Hematopoietic multipotent progenitor cell treated with erythropoietin and hydrocortisone succinate and interleukin-3 and kit ligand, for 4 days (in vitro differentiated cells): Measurements from ENCODE around the gene TSPAN17.

Source experiments
- DNase-seq: peaks from one replicate; pipeline ENCODE4 v3.0.0-alpha.2; 2015

The TSPAN17 gene

GRCh38 chr5:176643491-176644219, 3.6 kb upstream of the TSPAN17 start:
- DNase-seq = no peak

GRCh38 chr5:176644294-176644693, 3.0 kb upstream of the TSPAN17 start:
- no peak for DNase-seq

DNA sequence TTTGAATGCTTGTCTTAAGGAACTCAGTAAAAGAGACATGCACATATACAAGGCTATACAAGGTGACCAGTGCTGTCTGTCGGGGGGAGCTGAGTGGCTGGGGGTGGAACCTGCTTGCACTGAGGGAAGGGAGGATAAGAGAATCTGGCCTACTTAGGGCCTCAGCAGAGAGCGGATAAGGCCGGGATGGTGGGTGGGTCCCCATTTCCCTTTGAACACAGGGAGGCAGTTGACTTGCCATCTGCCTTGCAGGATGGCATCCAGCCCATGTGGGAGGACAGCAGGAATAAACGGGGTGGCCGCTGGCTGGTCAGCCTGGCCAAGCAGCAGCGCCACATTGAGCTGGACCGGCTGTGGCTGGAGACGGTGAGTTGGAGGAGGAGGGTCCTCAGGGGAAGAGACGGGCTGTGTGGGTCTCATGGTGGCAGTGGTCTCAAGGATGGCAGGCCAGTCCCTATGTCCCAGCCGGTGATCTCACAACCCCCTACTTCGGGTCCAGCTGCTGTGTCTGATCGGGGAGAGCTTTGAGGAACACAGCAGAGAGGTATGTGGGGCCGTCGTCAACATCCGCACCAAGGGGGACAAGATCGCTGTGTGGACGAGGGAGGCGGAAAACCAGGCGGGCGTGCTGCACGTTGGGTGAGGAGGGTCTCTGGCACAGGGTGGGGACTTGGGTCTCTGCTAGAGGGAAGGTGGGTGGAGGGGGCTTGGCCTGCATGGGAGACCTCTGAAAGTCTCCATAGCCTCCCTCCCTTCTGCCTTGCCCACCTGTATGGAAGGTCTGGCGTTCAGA, 2.2 kb upstream of the TSPAN17 start:
- DNase-seq = no peak

DNA sequence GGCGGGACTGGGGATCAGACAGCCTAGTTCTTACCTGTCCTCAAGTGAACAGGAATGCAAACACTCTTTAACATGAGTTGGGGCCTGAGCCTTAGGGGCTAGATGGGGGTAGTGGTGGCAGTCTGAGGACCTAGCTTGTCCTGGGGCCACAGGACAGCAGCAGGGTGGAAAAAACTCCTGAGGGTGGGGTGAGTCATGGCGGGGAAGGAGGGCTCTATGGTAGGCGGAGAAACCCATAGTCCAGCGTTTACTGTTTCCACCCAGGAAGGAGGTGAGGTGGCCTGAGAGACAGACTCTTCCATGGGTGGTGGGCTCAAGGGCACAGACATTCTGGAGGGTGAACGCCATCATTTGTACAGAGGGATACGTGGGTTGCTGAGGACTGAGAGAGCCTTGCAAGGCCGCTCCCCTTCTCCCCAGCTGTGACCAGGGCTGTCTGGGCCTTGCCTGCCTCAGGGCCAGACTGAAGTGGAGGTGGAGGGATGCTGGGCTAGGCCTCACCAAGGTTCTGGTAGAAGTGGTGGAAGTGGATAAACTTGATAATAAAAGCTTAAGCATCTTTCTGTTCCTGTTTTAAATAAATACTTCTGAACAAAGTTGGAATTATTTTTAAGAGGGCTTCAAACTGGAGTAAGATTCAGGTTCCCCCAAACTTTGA, 1.1 kb upstream of the TSPAN17 start:
- no peak for DNase-seq

GRCh38 chr5:176646707-176647029, 616 bp upstream of the TSPAN17 start:
- DNase-seq = no peak

GRCh38 chr5:176647843-176648473, 674 bp downstream of the TSPAN17 start:
- DNase-seq = peak; percentile 55

- DNase-seq = peak; percentile 86
These were observed 1.4 kb downstream of the TSPAN17 start for GRCh38 chr5:176648474-176649194.

- peak; percentile 28 for DNase-seq
These were observed 3.1 kb downstream of the TSPAN17 start for GRCh38 chr5:176650354-176650884.

- no peak for DNase-seq
These were observed 4.2 kb downstream of the TSPAN17 start for GRCh38 chr5:176651472-176651980.

DNA sequence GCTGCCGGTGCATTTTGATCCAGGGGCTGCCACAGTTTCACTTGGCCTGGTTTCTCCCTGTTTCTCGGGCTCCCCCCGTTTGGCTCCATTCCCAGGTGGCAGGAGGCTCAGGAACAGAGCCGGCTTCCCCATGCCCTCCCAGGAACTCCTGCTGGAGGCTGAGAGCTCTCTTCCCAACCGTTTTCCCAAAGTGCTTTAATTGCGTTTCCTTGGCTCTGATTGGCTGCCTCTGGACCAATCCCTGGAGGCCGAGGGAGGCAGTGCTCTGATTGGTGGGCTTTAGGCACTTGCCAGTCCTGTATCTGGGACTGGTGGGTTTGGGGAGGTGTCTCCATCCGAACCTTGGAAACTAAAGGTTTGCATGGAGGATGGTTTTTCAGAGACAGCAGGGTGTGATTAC, 4.9 kb downstream of the TSPAN17 start:
- DNase-seq = no peak

DNA sequence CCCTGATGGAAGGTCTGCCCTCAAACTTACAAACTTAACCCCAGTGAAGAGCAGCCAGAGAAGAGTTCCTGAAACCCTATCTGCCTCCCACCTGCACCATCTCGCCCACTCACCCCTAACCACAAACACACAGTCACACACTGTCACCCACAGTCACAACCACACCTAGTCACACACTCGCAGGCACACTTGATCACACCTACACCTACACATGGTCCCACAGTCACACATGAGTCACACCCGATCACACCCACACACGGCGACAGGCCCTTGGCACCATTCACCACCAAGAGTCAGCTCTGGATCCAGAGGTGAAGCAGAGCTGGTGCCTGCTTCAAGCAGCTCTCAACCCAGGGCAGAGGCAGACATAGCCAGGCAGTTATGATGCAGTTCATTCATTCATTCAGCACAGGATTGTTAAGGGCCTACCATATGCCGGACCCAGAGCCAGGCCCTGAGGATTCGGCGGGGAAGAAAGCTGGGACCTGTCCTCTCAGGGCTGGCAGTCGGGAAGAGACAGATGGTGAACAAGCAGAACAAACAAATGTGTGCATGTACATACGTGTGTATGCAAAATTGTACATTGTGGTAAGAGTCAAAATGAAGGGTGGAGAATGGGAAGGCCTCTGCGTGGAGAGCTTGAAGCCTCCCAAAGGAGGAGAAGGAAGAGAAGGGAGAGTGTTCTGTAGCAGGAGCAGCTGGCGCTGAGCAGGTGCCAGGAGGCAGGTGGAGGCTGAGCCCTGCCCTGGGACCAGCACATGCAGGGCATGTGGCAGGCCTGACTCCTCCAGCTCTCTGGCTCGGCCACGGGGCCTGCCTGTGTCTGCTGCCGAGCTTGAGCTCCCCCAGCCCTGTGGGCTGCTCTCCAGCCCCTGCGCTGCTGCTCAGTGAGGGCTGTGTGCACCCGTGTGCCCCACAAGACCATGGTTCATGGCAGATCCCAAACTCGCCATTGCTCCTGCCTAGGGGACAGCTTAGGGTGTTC, 6.4 kb downstream of the TSPAN17 start:
- peak; percentile 20 for DNase-seq

DNA sequence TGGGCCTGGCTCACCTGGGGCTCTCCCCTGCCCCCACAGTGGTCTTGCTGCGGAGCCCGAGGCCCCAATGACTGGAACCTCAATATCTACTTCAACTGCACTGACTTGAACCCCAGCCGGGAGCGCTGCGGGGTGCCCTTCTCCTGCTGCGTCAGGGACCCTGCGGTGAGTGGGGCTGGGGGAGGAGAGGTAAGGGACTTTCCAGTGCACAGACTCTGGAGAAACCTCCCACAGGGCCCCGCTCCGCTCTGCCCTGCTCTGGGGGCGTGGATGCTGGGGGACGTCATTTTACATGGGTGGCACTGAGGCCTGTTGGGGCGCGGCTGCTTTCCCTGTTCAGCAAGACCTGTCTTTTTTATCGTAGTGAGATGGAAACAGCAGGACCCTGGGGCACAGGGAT, 7.6 kb downstream of the TSPAN17 start:
- no peak for DNase-seq

DNA sequence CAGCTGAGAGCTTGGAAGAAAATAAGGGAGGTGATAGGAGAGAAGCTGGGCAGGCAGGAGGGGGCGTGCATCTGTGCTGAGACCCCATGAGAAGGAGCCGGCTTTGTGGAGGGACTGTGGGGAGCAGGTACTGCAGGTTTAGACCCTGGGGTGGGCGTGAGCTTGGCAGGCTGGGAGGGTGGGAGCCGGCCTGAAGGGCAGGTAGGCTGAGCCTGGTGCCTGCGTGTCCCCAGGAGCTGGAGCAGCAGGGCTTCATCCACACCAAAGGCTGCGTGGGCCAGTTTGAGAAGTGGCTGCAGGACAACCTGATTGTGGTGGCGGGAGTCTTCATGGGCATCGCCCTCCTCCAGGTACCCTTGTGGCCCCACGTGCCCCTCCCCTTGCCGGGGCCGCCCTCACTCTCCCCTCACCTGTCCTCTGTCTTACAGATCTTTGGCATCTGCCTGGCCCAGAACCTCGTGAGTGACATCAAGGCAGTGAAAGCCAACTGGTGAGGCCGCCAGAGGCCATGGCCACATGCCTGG, 9.2 kb downstream of the TSPAN17 start:
- DNase-seq = no peak

DNA sequence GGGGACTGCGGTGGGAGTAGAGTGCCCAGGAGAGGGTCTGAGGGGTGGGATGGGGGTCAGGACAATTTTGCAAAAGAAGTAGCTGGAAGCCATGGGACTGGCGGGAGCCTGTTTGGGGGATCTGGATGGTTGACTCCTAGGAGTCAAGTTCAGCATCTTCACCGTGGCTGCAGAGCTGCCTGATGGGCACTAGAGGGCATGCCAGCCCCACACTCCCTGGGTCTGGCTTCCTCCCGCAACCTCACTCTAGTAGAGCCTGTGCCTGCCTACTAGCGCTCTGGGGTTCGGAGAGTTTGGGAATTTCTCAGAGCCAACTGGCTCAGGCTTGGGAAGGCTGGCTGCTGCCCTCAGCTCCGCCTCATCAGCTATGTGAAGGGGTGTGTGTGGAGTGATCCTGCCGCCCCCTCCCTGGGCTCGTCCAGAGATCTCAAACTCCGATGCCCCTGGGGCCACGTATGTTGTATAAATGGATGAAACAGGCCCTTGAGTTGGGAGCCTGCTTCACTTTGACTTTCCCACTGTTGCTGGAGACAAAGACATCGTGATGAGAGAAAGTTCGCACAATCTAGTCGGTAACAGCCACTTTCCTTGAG, 10.8 kb downstream of the TSPAN17 start:
- DNase-seq = peak; percentile 84

- DNase-seq = peak; percentile 49
These were observed 11.7 kb downstream of the TSPAN17 start for GRCh38 chr5:176658817-176659511.

DNA sequence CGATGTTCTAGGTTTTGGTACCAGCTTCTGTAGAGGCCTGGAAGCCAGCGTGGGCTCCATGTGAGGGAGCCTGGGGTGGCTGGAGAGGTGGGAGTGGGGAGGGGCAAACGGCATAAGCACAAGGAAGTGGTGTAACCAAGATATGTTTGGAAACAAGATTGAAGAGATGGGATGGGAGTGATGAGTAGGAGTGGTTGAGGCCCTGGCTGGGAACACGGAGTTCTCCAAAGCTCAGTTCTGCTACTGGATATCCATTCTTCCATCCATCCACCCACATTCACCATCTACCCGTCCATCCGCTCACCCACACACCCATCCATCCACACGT, 12.2 kb downstream of the TSPAN17 start:
- DNase-seq = no peak

GRCh38 chr5:176659860-176660461, 12.7 kb downstream of the TSPAN17 start:
- no peak for DNase-seq

GRCh38 chr5:176660530-176660859, 13.2 kb downstream of the TSPAN17 start:
- no peak for DNase-seq

DNA sequence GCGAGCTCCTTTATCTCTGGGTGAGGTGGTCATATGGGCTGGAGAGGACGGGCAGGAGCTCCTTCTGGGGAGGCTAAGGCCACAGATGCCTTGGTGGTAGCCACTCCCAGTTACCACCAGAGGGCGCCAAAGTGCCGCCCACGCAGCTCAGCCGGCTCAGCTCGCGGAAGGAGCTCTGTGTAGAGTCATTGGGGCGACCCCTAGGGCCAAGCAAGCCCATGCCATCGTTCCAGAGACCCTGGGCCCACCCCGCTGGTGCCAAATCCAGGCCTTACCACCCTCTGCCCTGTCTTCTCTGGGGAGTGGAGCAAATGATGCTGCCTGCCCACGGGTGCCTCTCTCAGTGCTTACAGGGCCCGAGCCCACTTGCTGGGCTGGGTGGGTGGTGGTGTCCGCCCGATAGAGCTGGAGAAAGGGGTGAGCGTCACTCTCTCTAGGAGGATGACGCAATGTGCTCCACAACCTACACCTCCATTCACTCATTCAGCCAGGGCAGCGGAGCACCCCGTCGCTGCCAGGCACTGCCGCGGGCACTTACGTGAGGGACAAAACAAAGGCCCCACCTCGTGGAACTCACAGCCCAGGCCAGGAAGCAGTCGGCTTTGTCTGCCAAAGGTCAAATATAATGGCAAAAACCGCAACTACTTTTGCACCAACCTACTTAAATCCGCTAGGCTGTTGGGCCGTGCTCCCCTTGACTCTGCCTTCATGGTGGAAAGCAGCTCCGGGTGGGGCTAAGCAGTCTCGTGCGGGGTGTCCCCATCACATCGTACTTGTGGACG, 13.8 kb downstream of the TSPAN17 start:
- peak; percentile 89 for DNase-seq
